Smooth muscle cell (in vitro differentiated cells): Measurements from ENCODE around the gene MTMR2. TPM values are rescaled to one million over a fixed set of nuclear protein-coding genes. Genes with fewer than 3 reads are reported as not detected.

Experiments used
- DNase-seq: peaks from one replicate; lab custom pipeline; 2025; ENCODE audit not compliant: unreplicated experiment; lab: John Stamatoyannopoulos, UW
- H2AFZ ChIP-seq: fragments of 200-600 bp; sonication (generic); 2 replicates; pipeline ENCODE4 v1.6.0; 2016; ENCODE audit warnings: antibody characterized with exemption, low read depth, mild to moderate bottlenecking
- H3F3A ChIP-seq: fragments of 200-600 bp; sonication (generic); 2 replicates; pipeline ENCODE4 v1.6.0; 2017; ENCODE audit warnings: antibody characterized with exemption, low read depth
- H3K27ac ChIP-seq: fragments of 200-600 bp; sonication (generic); 2 replicates; pipeline ENCODE4 v1.5.1; 2016; ENCODE audit warnings: low read depth, mild to moderate bottlenecking
- H3K27me3 ChIP-seq: fragments of 200-600 bp; sonication (generic); 2 replicates; pipeline ENCODE4 v1.6.1; 2016; ENCODE audit warnings: low read depth, mild to moderate bottlenecking
- H3K36me3 ChIP-seq: fragments of 200-600 bp; sonication (generic); 2 replicates; pipeline ENCODE4 v1.5.1; 2016; ENCODE audit warnings: low read depth
- H3K4me1 ChIP-seq: fragments of 200-600 bp; sonication (generic); 2 replicates; pipeline ENCODE4 v1.5.1; 2016; ENCODE audit warnings: low read depth
- H3K4me2 ChIP-seq: fragments of 200-600 bp; sonication (generic); 2 replicates; pipeline ENCODE4 v1.6.0; 2016; ENCODE audit warnings: mild to moderate bottlenecking
- H3K4me3 ChIP-seq: fragments of 200-600 bp; sonication (generic); 2 replicates; pipeline ENCODE4 v1.5.1; 2016; ENCODE audit warnings: mild to moderate bottlenecking
- H3K79me2 ChIP-seq: fragments of 200-600 bp; sonication (generic); 2 replicates; pipeline ENCODE4 v1.6.0; 2016; ENCODE audit warnings: low read depth, mild to moderate bottlenecking
- H3K9ac ChIP-seq: fragments of 200-600 bp; sonication (generic); 2 replicates; pipeline ENCODE4 v1.6.0; 2016; ENCODE audit warnings: low read depth
- H3K9me3 ChIP-seq: fragments of 200-600 bp; sonication (generic); replicated peaks from 2 replicates; pipeline ENCODE4 v1.5.1; 2016; ENCODE audit warnings: low read depth
- H4K20me1 ChIP-seq: fragments of 200-600 bp; sonication (generic); 2 replicates; pipeline ENCODE4 v1.6.0; 2016; ENCODE audit warnings: low read depth
- WGBS: methylation state at CpG from one replicate; pipeline ENCODE4 v1.1.7; 2016; ENCODE audit warnings: low lambda C conversion rate; 5-methylcytosine and 5-hydroxymethylcytosine counted together
- polyA plus RNA-seq: library from polyadenylated mRNA; unstranded; fragments of >200 nt; fragmentation: Nextera tagmentation; extraction: Ambion mirVana; gene quantifications from 2 replicates; pipeline ENCODE4 v1.2.1, GENCODE V29; 2016
- total RNA-seq: library from RNA; depleted of rRNA; stranded (reverse); fragments of >200 nt; gene quantifications from 2 replicates; pipeline ENCODE4 v1.2.3, GENCODE V29; 2014
- TF ChIP-seq, protein P1 (sequence below): fragments of 200-600 bp; sonication (generic); IDR thresholded peaks from 2 replicates; pipeline ENCODE4 v1.5.1; 2017; ENCODE audit warnings: borderline replicate concordance, mild to moderate bottlenecking, antibody characterized with exemption; ENCODE audit not compliant: insufficient read depth, poor library complexity, severe bottlenecking

MTMR2 gene
- total and polyA plus RNA-seq, 2 experiments from 2014 or later: 27.2 to 40.0 TPM

DNA sequence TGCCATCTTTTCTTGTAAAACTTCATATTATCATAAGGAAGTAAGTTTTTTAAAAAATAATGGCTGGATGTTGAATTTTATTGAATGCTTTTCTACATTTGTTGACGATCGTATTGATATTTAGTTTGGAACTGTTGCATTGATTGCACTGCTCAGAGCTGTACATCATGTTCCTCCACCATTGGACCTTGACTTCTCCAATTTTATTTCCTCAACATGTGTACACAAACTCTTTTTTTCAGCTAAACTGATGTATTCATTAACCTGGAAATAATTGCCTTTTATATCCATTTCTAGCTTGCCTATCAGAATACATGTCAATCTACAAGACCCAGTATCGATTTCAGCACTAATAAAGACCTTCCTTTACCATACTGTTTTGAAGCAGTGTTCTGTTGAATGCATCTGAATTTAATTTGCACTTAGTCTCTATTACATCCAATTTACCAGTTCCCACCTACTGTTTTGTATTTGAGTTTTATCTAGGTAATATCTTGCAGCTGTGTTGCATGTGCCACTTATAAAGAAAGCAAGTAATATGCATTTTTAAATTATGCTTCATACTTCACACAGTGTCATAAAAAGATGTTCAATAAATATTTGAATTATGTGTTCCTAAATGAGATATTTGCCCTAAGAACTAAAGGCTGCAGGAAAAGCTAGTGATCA, 128.1 kb downstream of the MTMR2 start:
- H3K9ac ChIP-seq: no peak overlapping the region
- no peak overlapping the region for H3K4me3 ChIP-seq
- H4K20me1 ChIP-seq: peaks cover 4% of the 10 kb centered on the region
- no peaks in the 10 kb centered on the region for H3K9me3 ChIP-seq
- WGBS: 95% methylated on average over 3 of the region's 3 CpGs
- H3K36me3 ChIP-seq: no peaks in the 10 kb centered on the region
- H3K27ac ChIP-seq: no peak overlapping the region
- TF ChIP-seq, protein P1, sequence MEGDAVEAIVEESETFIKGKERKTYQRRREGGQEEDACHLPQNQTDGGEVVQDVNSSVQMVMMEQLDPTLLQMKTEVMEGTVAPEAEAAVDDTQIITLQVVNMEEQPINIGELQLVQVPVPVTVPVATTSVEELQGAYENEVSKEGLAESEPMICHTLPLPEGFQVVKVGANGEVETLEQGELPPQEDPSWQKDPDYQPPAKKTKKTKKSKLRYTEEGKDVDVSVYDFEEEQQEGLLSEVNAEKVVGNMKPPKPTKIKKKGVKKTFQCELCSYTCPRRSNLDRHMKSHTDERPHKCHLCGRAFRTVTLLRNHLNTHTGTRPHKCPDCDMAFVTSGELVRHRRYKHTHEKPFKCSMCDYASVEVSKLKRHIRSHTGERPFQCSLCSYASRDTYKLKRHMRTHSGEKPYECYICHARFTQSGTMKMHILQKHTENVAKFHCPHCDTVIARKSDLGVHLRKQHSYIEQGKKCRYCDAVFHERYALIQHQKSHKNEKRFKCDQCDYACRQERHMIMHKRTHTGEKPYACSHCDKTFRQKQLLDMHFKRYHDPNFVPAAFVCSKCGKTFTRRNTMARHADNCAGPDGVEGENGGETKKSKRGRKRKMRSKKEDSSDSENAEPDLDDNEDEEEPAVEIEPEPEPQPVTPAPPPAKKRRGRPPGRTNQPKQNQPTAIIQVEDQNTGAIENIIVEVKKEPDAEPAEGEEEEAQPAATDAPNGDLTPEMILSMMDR: no peak
- peaks cover 80% of the 10 kb centered on the region for H3K79me2 ChIP-seq
- H3K4me2 ChIP-seq: no peak overlapping the region
- H3K27me3 ChIP-seq: no peaks in the 10 kb centered on the region
- H3F3A ChIP-seq: peaks cover 21% of the 10 kb centered on the region
- H2AFZ ChIP-seq: no peak overlapping the region
- DNase-seq: no peak
- H3K4me1 ChIP-seq: peaks cover 15% of the 10 kb centered on the region

DNA sequence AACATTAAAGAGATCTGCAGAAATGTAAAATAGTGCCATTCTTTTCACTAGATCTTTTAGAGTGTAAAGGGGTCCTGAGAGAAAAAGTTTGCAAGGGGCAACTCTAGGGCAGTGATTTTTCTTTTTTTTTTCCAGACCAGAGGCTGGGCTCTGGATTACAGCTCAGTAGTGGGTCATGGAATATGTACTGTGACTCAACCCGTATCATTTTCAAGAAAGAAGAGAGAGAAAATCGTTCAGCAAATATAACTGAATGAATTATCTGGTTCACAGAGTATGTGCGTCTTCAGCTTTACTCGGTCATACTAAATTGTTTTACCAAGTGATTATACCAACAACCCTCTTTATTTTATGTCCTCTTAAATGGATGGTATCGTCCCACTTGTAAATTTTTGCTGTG, 129.8 kb downstream of the MTMR2 start:
- Histone ChIP-seq H3K4me3 (no peak overlapping the region), H3K9ac (no peak overlapping the region), H3K9me3 (no peaks in the 10 kb centered on the region), H3F3A (peaks cover 8% of the 10 kb centered on the region), H3K27ac (no peak overlapping the region), H3K79me2 (peaks cover 80% of the 10 kb centered on the region), H4K20me1 (peaks cover 4% of the 10 kb centered on the region), H3K36me3 (no peaks in the 10 kb centered on the region), H3K4me1 (peaks cover 11% of the 10 kb centered on the region), H3K27me3 (no peaks in the 10 kb centered on the region), H2AFZ (no peak overlapping the region), H3K4me2 (peak overlapping the region; percentile 14)
- no peak for DNase-seq
- TF ChIP-seq, protein P1: no peak
- WGBS: 76% methylated on average over 5 of the region's 5 CpGs

DNA sequence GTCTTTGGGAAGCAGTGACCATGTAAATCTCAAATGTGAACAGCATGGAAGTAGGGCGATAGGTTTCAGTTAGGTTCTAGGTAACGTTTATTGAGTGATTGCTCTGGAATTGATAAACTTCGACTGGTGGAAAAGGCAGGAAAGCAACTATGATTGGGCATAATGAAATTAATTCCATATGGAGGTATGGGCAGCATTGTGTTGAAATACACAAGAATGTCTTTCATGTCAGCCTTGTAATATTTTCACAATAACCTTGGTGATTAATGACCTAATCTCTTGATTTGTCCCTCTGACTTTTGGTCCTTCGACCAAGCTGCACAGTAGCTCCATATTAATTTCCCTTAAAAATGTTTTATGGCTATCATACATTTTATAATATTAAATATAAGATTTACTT, 130.8 kb downstream of the MTMR2 start:
- TF ChIP-seq, protein P1: no peak
- Histone ChIP-seq H3K27ac (no peak overlapping the region), H3K79me2 (peaks cover 80% of the 10 kb centered on the region), H3K4me2 (no peak overlapping the region), H3K9me3 (no peaks in the 10 kb centered on the region), H3K36me3 (no peaks in the 10 kb centered on the region), H3K4me1 (peaks cover 16% of the 10 kb centered on the region), H4K20me1 (peaks cover 4% of the 10 kb centered on the region), H2AFZ (no peak overlapping the region), H3F3A (no peaks in the 10 kb centered on the region), H3K27me3 (no peaks in the 10 kb centered on the region), H3K4me3 (no peak overlapping the region), H3K9ac (no peak overlapping the region)
- 80% methylated on average over 4 of the region's 4 CpGs for WGBS
- no peak for DNase-seq

DNA sequence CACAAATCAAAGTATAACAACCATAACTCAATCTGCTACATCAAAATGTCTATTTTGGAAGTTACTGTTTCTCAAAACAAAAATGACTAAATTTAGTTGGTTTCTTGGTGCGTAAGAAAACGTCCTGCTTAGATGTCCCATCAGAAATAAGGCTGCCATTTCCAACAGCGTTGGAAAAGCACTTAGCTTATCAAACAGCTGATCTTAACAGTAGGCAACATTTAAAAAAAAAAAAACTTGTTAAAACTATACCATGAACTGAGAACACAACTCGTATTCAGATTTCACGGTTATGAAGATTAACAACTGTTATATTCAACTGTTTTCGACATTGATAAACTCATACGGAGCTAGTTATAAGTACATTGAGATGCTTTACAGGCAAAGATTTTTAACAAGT, 131.2 kb downstream of the MTMR2 start:
- no peak overlapping the region for H3K9ac ChIP-seq
- H3K9me3 ChIP-seq: no peaks in the 10 kb centered on the region
- H3K4me3 ChIP-seq: peak overlapping the region; percentile 74
- H3K36me3 ChIP-seq: no peaks in the 10 kb centered on the region
- H3K27me3 ChIP-seq: no peaks in the 10 kb centered on the region
- TF ChIP-seq, protein P1: no peak
- H3F3A ChIP-seq: no peaks in the 10 kb centered on the region
- peak overlapping the region; percentile 89 for H3K4me2 ChIP-seq
- H4K20me1 ChIP-seq: peaks cover 4% of the 10 kb centered on the region
- peaks cover 80% of the 10 kb centered on the region for H3K79me2 ChIP-seq
- DNase-seq: no peak
- no peak overlapping the region for H3K27ac ChIP-seq
- 88% methylated on average over 7 of the region's 7 CpGs for WGBS
- peaks cover 20% of the 10 kb centered on the region for H3K4me1 ChIP-seq
- H2AFZ ChIP-seq: no peak overlapping the region
